ENCODE data around the gene CCS. TPM values are rescaled to one million over a fixed set of nuclear protein-coding genes. Genes with fewer than 3 reads are reported as not detected.

Gene CCS
- total and polyA plus RNA-seq, 9 of the 15 experiments (the other 6 are each of a cell fraction or from before 2014, with no cell fraction given) = 1.1 to 46.6 (median 26.8) TPM

DNA sequence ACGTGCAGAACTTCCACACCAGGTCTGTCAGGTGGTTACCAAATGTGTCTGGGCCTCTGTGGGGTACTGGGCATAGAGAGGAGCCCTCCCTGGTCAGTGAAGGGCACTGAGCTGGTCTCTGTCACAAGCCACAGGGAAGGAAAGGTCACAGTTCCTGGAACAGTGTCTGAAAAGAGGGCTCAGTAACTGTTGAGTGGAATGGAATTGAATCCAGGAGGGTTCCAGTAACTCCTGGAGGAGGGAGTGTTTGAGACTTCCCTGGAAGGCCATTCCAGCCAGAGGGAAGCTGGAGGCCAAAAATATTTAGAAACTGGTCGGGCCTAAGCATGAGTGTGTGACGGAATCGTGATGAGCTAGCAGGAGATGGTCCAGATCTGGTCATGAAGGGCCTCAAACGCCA lies 38.4 kb upstream of the CCS start:
- H3K9me1 ChIP-seq (ENCODE audit: control insufficient read depth, insufficient read depth, low read length) = no peaks in the 10 kb centered on the region

More for the DNA sequence above, 38.4 kb upstream of the CCS start:
- H2AFZ ChIP-seq (ENCODE audit: low read depth, low read length) = no peak overlapping the region
- H3K4me2 ChIP-seq (ENCODE audit: insufficient read depth, low read length) = no peak overlapping the region
- ATAC-seq (no peak), FAIRE-seq (no peak), DNase-seq (ENCODE audit: extremely low read depth in 1 of 4, low spot score in 3 of 4) (no peak)
- POLR2A ChIA-PET = interaction anchor here (0.9 kb wide), 1 partner anchor 10 kb away, joined by 3 read pairs; no protein-coding TSS in a partner anchor
- H4K20me1 ChIP-seq (replicated peaks; ENCODE audit: control insufficient read depth, insufficient read depth, low read length) = no peaks in the 10 kb centered on the region
- no peak overlapping the region for H3K4me3 ChIP-seq
- CTCF ChIA-PET (ENCODE audit: low intra/inter-chr PET ratio) = no interaction called here
- intact Hi-C loops (cut with micrococcal nuclease) = no loop called here
- TF ChIP-seq MAFG (tag; conservative IDR thresholded peaks at IDR 0.05) (no peak), YBX1 (IDR thresholded peaks at IDR 0.05) (no peak), TCF7L2 (IDR thresholded peaks at IDR 0.05; ENCODE audit: low read depth, low read length) (no peak), MTA2 (IDR thresholded peaks at IDR 0.05; ENCODE audit: low read depth) (no peak), KLF6 (CRISPR knock-in tag; IDR thresholded peaks at IDR 0.05; ENCODE audit: borderline replicate concordance) (no peak), ELF2 (CRISPR knock-in tag; IDR thresholded peaks at IDR 0.05) (no peak), CBX5 (IDR thresholded peaks at IDR 0.05; ENCODE audit: borderline replicate concordance, low read depth) (no peak), POLR2AphosphoS2 (IDR thresholded peaks at IDR 0.05; ENCODE audit: low read length) (no peak), SIN3B (IDR thresholded peaks at IDR 0.05; ENCODE audit: low read depth) (no peak), KHSRP (IDR thresholded peaks at IDR 0.05) (no peak)
- TF ChIP-seq, protein P1, sequence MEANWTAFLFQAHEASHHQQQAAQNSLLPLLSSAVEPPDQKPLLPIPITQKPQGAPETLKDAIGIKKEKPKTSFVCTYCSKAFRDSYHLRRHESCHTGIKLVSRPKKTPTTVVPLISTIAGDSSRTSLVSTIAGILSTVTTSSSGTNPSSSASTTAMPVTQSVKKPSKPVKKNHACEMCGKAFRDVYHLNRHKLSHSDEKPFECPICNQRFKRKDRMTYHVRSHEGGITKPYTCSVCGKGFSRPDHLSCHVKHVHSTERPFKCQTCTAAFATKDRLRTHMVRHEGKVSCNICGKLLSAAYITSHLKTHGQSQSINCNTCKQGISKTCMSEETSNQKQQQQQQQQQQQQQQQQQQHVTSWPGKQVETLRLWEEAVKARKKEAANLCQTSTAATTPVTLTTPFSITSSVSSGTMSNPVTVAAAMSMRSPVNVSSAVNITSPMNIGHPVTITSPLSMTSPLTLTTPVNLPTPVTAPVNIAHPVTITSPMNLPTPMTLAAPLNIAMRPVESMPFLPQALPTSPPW (CRISPR knock-in tag; IDR thresholded peaks at IDR 0.05) = no peak
- TF ChIP-seq, protein P2, sequence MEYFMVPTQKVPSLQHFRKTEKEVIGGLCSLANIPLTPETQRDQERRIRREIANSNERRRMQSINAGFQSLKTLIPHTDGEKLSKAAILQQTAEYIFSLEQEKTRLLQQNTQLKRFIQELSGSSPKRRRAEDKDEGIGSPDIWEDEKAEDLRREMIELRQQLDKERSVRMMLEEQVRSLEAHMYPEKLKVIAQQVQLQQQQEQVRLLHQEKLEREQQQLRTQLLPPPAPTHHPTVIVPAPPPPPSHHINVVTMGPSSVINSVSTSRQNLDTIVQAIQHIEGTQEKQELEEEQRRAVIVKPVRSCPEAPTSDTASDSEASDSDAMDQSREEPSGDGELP (CRISPR knock-in tag; IDR thresholded peaks at IDR 0.05; ENCODE audit: borderline replicate concordance) = no peak
- no peaks in the 10 kb centered on the region for H3K9me3 ChIP-seq (replicated peaks; ENCODE audit: control insufficient read depth, insufficient read depth, low read depth, low read length)
- no peak overlapping the region; a peak in 1 of 4 replicates for H3K9ac ChIP-seq (ENCODE audit: insufficient read depth in 1 of 2, low read depth in 2 of 2, low read length in 2 of 2)
- in situ Hi-C loops (cut with MboI) = loop anchor here (10.0 kb wide), 1 partner anchor 260 kb away; no protein-coding TSS in a partner anchor
- H3K27ac ChIP-seq (ENCODE audit: extremely low read depth, low read depth, low read length) = no peak overlapping the region
- H3K36me3 ChIP-seq (ENCODE audit: control insufficient read depth, insufficient read depth, low read length) = no peaks in the 10 kb centered on the region
- WGBS (ENCODE audit: insufficient coverage, low coverage, missing lambda C conversion rate) = 27% methylated on average over 5 of the region's 5 CpGs
- H3K4me1 ChIP-seq (replicated peaks in 1 of 2; ENCODE audit: control insufficient read depth in 2 of 2, insufficient read depth in 2 of 2, low read length in 2 of 2) = peaks cover 5 to 16% of the 10 kb centered on the region in 2 experiments; a peak in 4 of 5 replicates
- H3K27me3 ChIP-seq (ENCODE audit: control insufficient read depth in 2 of 2, insufficient read depth in 2 of 2, low read length in 2 of 2) = peaks cover 0 to 4% of the 10 kb centered on the region in 2 experiments; a peak in 1 of 5 replicates
- no peaks in the 10 kb centered on the region for H3K79me2 ChIP-seq (ENCODE audit: control insufficient read depth, insufficient read depth, low read length)
- BruUV-seq (replicated peaks) = no TSS peak
